Stomach (tissue), 9 donors: Measurements from ENCODE around the gene BRME1. TPM values are rescaled to one million over a fixed set of nuclear protein-coding genes. Genes with fewer than 3 reads are reported as not detected.

Experiments
- DNase-seq, 2 donors: peaks; one replicate each; pipeline versions ENCODE4 v3.0.0 to v3.0.0-alpha.2; 2013 to 2019
- H3K27ac ChIP-seq, 5 donors: fragments of 200-600 bp in 4 of 5; sonication (generic) in 4 of 5; one replicate each; pipeline ENCODE4 v1.5.1; 2013 to 2019; ENCODE audit warnings: mild to moderate bottlenecking in 1 of 5, moderate library complexity in 1 of 5
- H3K27me3 ChIP-seq, 3 donors: fragments of 200-600 bp; sonication (generic); one replicate each; pipeline ENCODE4 v1.5.1; 2017 to 2019; ENCODE audit warnings: mixed run types in 1 of 3
- H3K36me3 ChIP-seq, 4 donors: fragments of 200-600 bp; sonication (generic); 1 replicate in 3 of 4; 2 replicates in 1 of 4; pipeline ENCODE4 v1.5.1; 2016 to 2019
- H3K4me1 ChIP-seq, 4 donors: fragments of 200-600 bp; sonication (generic); one replicate each; pipeline ENCODE4 v1.5.1; 2016 to 2019
- H3K4me3 ChIP-seq, 4 donors: fragments of 200-600 bp; sonication (generic) in 3 of 4; one replicate each; pipeline ENCODE4 v1.5.1; 2016 to 2019; ENCODE audit warnings: mild to moderate bottlenecking in 1 of 4
- H3K9me3 ChIP-seq, 4 donors: fragments of 200-600 bp; sonication (generic); one replicate each; pipeline ENCODE4 v1.5.1; 2016 to 2019
- EP300 ChIP-seq: sonication (generic); formaldehyde crosslinking; IDR thresholded peaks from one replicate; pipeline ENCODE4 v1.6.1; 2017; ENCODE audit warnings: antibody characterized with exemption
- POLR2A ChIP-seq, 4 donors: fragments of 450-650 bp; IDR thresholded peaks; one replicate each; pipeline ENCODE4 v1.6.1; 2016; ENCODE audit warnings: antibody characterized with exemption in 4 of 4, control low read depth in 2 of 4, mild to moderate bottlenecking in 1 of 4, moderate library complexity in 1 of 4
- POLR2AphosphoS5 ChIP-seq, 3 donors: sonication (generic); formaldehyde crosslinking; IDR thresholded peaks; one replicate each; pipeline ENCODE4 v1.6.1; 2016; ENCODE audit warnings: antibody characterized with exemption in 3 of 3
- WGBS, 5 donors: extraction: QIAGEN DNeasy Blood & Tissue Kit in 3 of 5; methylation state at CpG; one replicate each; pipeline versions ENCODE4 v1.1.5 to v1.1.7; 2013 to 2018; 5-methylcytosine and 5-hydroxymethylcytosine counted together
- intact Hi-C: fragments of 100-400 bp; cut with DNase I; formaldehyde crosslinking; loops from one replicate; pipeline ENCODE4 v1.15.1; 2023; ENCODE audit warnings: low total_unique reads
- polyA plus RNA-seq, 3 donors: library from polyadenylated mRNA; stranded (reverse); fragments of 200-250 nt; gene quantifications; one replicate each; pipeline ENCODE4 v1.2.3, GENCODE V29; 2013
- small RNA-seq, 4 donors: library from RNA; depleted of rRNA; stranded (forward); fragments of <200 nt; gene quantifications; one replicate each; pipeline ENCODE3, GENCODE V24; 2016
- total RNA-seq, 5 donors: library from RNA; depleted of rRNA; stranded (reverse); fragments of >200 nt; gene quantifications; one replicate each; pipeline versions ENCODE4 v1.1.0 to v1.2.3, GENCODE V29; 2014 to 2016
- TF ChIP-seq, protein P1 (sequence below), 7 experiments: fragments of 450-650 bp in 4 of 7; fragments of 200-600 bp in 3 of 7; sonication (generic) in 3 of 7; IDR thresholded peaks; one replicate each; pipeline ENCODE4 v1.5.1; 2016 to 2019; ENCODE audit warnings: antibody characterized with exemption in 7 of 7, control low read depth in 2 of 7, mild to moderate bottlenecking in 1 of 7
- donor health status: healthy with polysubstance abuse.
- donor health status: Bipolar disorder and iron deficiency.
- donor health status: healthy.

Gene BRME1
- total and polyA plus RNA-seq, 8 donors, result 0.87 to 14.3 (median 2.0) TPM; not detected in 1

- WGBS, 5 donors, result 6 to 11% (median 7%) methylated on average over 25 to 59 of the region's 59 CpGs
- TF ChIP-seq POLR2AphosphoS5 (IDR thresholded peaks at IDR 0.05) (peak; percentile 18 to 88 (median 27)), EP300 (no peak), POLR2A (IDR thresholded peaks at IDR 0.05) (no peak)
- TF ChIP-seq, protein P1, sequence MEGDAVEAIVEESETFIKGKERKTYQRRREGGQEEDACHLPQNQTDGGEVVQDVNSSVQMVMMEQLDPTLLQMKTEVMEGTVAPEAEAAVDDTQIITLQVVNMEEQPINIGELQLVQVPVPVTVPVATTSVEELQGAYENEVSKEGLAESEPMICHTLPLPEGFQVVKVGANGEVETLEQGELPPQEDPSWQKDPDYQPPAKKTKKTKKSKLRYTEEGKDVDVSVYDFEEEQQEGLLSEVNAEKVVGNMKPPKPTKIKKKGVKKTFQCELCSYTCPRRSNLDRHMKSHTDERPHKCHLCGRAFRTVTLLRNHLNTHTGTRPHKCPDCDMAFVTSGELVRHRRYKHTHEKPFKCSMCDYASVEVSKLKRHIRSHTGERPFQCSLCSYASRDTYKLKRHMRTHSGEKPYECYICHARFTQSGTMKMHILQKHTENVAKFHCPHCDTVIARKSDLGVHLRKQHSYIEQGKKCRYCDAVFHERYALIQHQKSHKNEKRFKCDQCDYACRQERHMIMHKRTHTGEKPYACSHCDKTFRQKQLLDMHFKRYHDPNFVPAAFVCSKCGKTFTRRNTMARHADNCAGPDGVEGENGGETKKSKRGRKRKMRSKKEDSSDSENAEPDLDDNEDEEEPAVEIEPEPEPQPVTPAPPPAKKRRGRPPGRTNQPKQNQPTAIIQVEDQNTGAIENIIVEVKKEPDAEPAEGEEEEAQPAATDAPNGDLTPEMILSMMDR (IDR thresholded peaks at IDR 0.05), result peak in 4 of 7 experiments; percentile 9 to 52 (median 36)
- H3K36me3 ChIP-seq, result peaks cover 23 to 69% (median 48%) of the 10 kb centered on the region in 4 donors
- peak overlapping the region; percentile 70 to 100 (median 99) for H3K27ac ChIP-seq
- DNase-seq, result peak; percentile 95 to 97
- H3K9me3 ChIP-seq, result no peaks in the 10 kb centered on the region
- intact Hi-C loops, result no loop called here
- H3K4me3 ChIP-seq, result peak overlapping the region; percentile 12 to 34 (median 32)
- H3K27me3 ChIP-seq, result no peaks in the 10 kb centered on the region
- peaks cover 50 to 65% (median 57%) of the 10 kb centered on the region in 4 donors for H3K4me1 ChIP-seq
Observed at GRCh38 chr19:13833330-13834243, 72.3 kb downstream of the BRME1 start.

Small RNA genes within 50 kb of the gene (small RNA-seq; reads per million reads assigned to genes)
- 97.6 to 230 (median 157) reads per million in 4 donors for gene MIR181C
- gene MIR181D, result 68.3 to 134 (median 112) reads per million in 4 donors

Other genes starting within 250 kb of the BRME1 start
- 100 to 1,000 TPM in 1 of 5 donors, 10 to 100 TPM in 4; 24.4 to 249 (median 48.7) TPM for gene MRI1, start 141.6 kb downstream of the BRME1 start, total RNA-seq
- gene MRI1, start 141.6 kb downstream of the BRME1 start, polyA plus RNA-seq, result 10 to 100 TPM in 1 of 3 donors, 1 to 10 TPM in 2; 7.3 to 28.5 (median 9.6) TPM
- 100 to 1,000 TPM in 4 of 5 donors, 10 to 100 TPM in 1; 14.7 to 271 (median 188) TPM for gene C19orf53, start 131.7 kb downstream of the BRME1 start, total RNA-seq
- 100 to 1,000 TPM; 171 to 221 (median 196) TPM for gene C19orf53, start 131.7 kb downstream of the BRME1 start, polyA plus RNA-seq
- 10 to 100 TPM in 1 of 5 donors, 1 to 10 TPM in 4; 2.2 to 14.0 (median 4.3) TPM for gene ZSWIM4, start 110.7 kb downstream of the BRME1 start, total RNA-seq
- 1 to 10 TPM; 2.3 to 4.9 (median 3.0) TPM for gene ZSWIM4, start 110.7 kb downstream of the BRME1 start, polyA plus RNA-seq
- gene NANOS3, start 29.0 kb downstream of the BRME1 start, total RNA-seq, result not detected
- gene NANOS3, start 29.0 kb downstream of the BRME1 start, polyA plus RNA-seq, result 1 to 10 TPM in 1 of 3 donors, not detected in 2; 1.2 TPM
- gene CC2D1A, start 84 bp upstream of the BRME1 start, total RNA-seq, result 100 to 1,000 TPM in 1 of 5 donors, 10 to 100 TPM in 4; 24.8 to 381 (median 49.6) TPM
- 10 to 100 TPM; 28.0 to 38.8 (median 38.2) TPM for gene CC2D1A, start 84 bp upstream of the BRME1 start, polyA plus RNA-seq
- gene PODNL1, start 32.3 kb upstream of the BRME1 start, total RNA-seq, result not detected
- gene PODNL1, start 32.3 kb upstream of the BRME1 start, polyA plus RNA-seq, result 1 to 10 TPM in 2 of 3 donors, under 1 TPM in 1; 0.92 to 3.4 (median 1.3) TPM
- 10 to 100 TPM in 2 of 5 donors, 1 to 10 TPM in 3; 7.1 to 37.3 (median 9.8) TPM for gene DCAF15, start 46.4 kb upstream of the BRME1 start, total RNA-seq
- 10 to 100 TPM; 21.2 to 32.9 (median 31.3) TPM for gene DCAF15, start 46.4 kb upstream of the BRME1 start, polyA plus RNA-seq
- 10 to 100 TPM in 1 of 5 donors, 1 to 10 TPM in 3, under 1 TPM in 1; 0.58 to 27.2 (median 2.6) TPM for gene RFX1, start 100.2 kb upstream of the BRME1 start, total RNA-seq
- gene RFX1, start 100.2 kb upstream of the BRME1 start, polyA plus RNA-seq, result 1 to 10 TPM; 3.1 to 6.0 (median 3.6) TPM
- gene RLN3, start 122.0 kb upstream of the BRME1 start, total RNA-seq, result not detected
- gene RLN3, start 122.0 kb upstream of the BRME1 start, polyA plus RNA-seq, result not detected
- 10 to 100 TPM in 1 of 5 donors, 1 to 10 TPM in 2, not detected in 2; 2.3 to 11.1 (median 4.0) TPM for gene IL27RA, start 125.6 kb upstream of the BRME1 start, total RNA-seq
- gene IL27RA, start 125.6 kb upstream of the BRME1 start, polyA plus RNA-seq, result 1 to 10 TPM; 1.1 to 2.6 (median 1.5) TPM
- gene PALM3, start 156.0 kb upstream of the BRME1 start, total RNA-seq, result 100 to 1,000 TPM in 1 of 5 donors, 10 to 100 TPM in 2, 1 to 10 TPM in 2; 4.2 to 100 (median 12.2) TPM
- gene PALM3, start 156.0 kb upstream of the BRME1 start, polyA plus RNA-seq, result 100 to 1,000 TPM in 1 of 3 donors, 10 to 100 TPM in 2; 20.7 to 141 (median 22.5) TPM
- 10 to 100 TPM in 4 of 5 donors, 1 to 10 TPM in 1; 2.0 to 88.7 (median 34.1) TPM for gene MISP3, start 166.7 kb upstream of the BRME1 start, total RNA-seq
- 10 to 100 TPM; 14.9 to 29.8 (median 25.1) TPM for gene MISP3, start 166.7 kb upstream of the BRME1 start, polyA plus RNA-seq
- not detected for gene C19orf67, start 179.7 kb upstream of the BRME1 start, total RNA-seq
- under 1 TPM in 1 of 3 donors, not detected in 2; 0.50 TPM for gene C19orf67, start 179.7 kb upstream of the BRME1 start, polyA plus RNA-seq
- gene SAMD1, start 184.6 kb upstream of the BRME1 start, total RNA-seq, result 100 to 1,000 TPM in 1 of 5 donors, 10 to 100 TPM in 3, 1 to 10 TPM in 1; 4.8 to 228 (median 24.6) TPM
- 10 to 100 TPM; 16.3 to 29.1 (median 22.4) TPM for gene SAMD1, start 184.6 kb upstream of the BRME1 start, polyA plus RNA-seq
- 100 to 1,000 TPM in 1 of 5 donors, 10 to 100 TPM in 4; 14.7 to 159 (median 26.6) TPM for gene PRKACA, start 211.6 kb upstream of the BRME1 start, total RNA-seq
- 10 to 100 TPM; 27.7 to 43.8 (median 38.2) TPM for gene PRKACA, start 211.6 kb upstream of the BRME1 start, polyA plus RNA-seq
- 100 to 1,000 TPM in 1 of 5 donors, 1 to 10 TPM in 3, not detected in 1; 2.6 to 120 (median 5.5) TPM for gene ASF1B, start 230.5 kb upstream of the BRME1 start, total RNA-seq
- gene ASF1B, start 230.5 kb upstream of the BRME1 start, polyA plus RNA-seq, result 10 to 100 TPM in 1 of 3 donors, 1 to 10 TPM in 2; 5.7 to 11.0 (median 8.8) TPM